Hepatocyte (in vitro differentiated cells): Measurements from ENCODE around the gene CYTH2. TPM values are rescaled to one million over a fixed set of nuclear protein-coding genes. Genes with fewer than 3 reads are reported as not detected.
"Not testable (repeated sequence)": the region's sequence is repeated elsewhere in the genome, so short reads cannot be mapped to it uniquely, and the experiment has no call there.

Experiments
- DNase-seq: peaks from one replicate; pipeline ENCODE4 v3.0.0-alpha.2; 2016; ENCODE audit warnings: low spot score
- H2AFZ ChIP-seq: fragments of 200-600 bp; sonication (generic); 2 replicates; pipeline ENCODE4 v1.6.0; 2016; ENCODE audit warnings: antibody characterized with exemption, mild to moderate bottlenecking
- H3K27ac ChIP-seq: fragments of 200-600 bp; sonication (generic); 2 replicates; pipeline ENCODE4 v1.5.1; 2016; ENCODE audit warnings: mild to moderate bottlenecking
- H3K27me3 ChIP-seq: fragments of 200-600 bp; sonication (generic); 2 replicates; pipeline ENCODE4 v1.6.1; 2016
- H3K36me3 ChIP-seq: fragments of 200-600 bp; sonication (generic); replicated peaks from 2 replicates; pipeline ENCODE4 v1.5.1; 2016; ENCODE audit warnings: low read depth; ENCODE audit not compliant: insufficient read depth
- H3K4me1 ChIP-seq: fragments of 200-600 bp; sonication (generic); 2 replicates; pipeline ENCODE4 v1.5.1; 2016; ENCODE audit warnings: mild to moderate bottlenecking, moderate library complexity; ENCODE audit not compliant: insufficient read depth
- H3K4me2 ChIP-seq: fragments of 200-600 bp; sonication (generic); 2 replicates; pipeline ENCODE4 v1.6.0; 2016
- H3K4me3 ChIP-seq: fragments of 200-600 bp; sonication (generic); 2 replicates; pipeline ENCODE4 v1.5.1; 2016; ENCODE audit warnings: mild to moderate bottlenecking
- H3K79me2 ChIP-seq: fragments of 200-600 bp; sonication (generic); 2 replicates; pipeline ENCODE4 v1.6.0; 2017; ENCODE audit warnings: mild to moderate bottlenecking
- H3K9me2 ChIP-seq: fragments of 200-600 bp; sonication (generic); replicated peaks from 2 replicates; pipeline ENCODE4 v1.6.0; 2017; ENCODE audit warnings: mild to moderate bottlenecking; ENCODE audit not compliant: insufficient read depth
- H3K9me3 ChIP-seq: fragments of 200-600 bp; sonication (generic); 2 replicates; pipeline ENCODE4 v1.5.1; 2016; ENCODE audit warnings: low read depth, mild to moderate bottlenecking
- H4K20me1 ChIP-seq: fragments of 200-600 bp; sonication (generic); 2 replicates; pipeline ENCODE4 v1.6.0; 2016; ENCODE audit warnings: mild to moderate bottlenecking; ENCODE audit not compliant: insufficient read depth, poor library complexity, severe bottlenecking
- CTCF ChIP-seq: fragments of 200-600 bp; sonication (generic); IDR thresholded peaks from 2 replicates; pipeline ENCODE4 v1.5.1; 2016; ENCODE audit warnings: antibody characterized with exemption, mild to moderate bottlenecking; ENCODE audit not compliant: poor library complexity
- EZH2 ChIP-seq: fragments of 200-600 bp; sonication (generic); IDR thresholded peaks from 2 replicates; pipeline ENCODE4 v1.6.1; 2016; ENCODE audit warnings: antibody characterized with exemption, mild to moderate bottlenecking, borderline replicate concordance
- EZH2phosphoT487 ChIP-seq: fragments of 200-600 bp; sonication (generic); IDR thresholded peaks from one replicate; pipeline ENCODE4 v1.6.1; 2018; ENCODE audit warnings: antibody characterized with exemption, mild to moderate bottlenecking, low read depth, moderate library complexity; ENCODE audit not compliant: unreplicated experiment, severe bottlenecking
- WGBS: methylation state at CpG from one replicate; pipeline ENCODE4 v1.1.6; 2016; ENCODE audit warnings: low lambda C conversion rate; ENCODE audit errors: missing lambda C conversion rate; 5-methylcytosine and 5-hydroxymethylcytosine counted together
- polyA plus RNA-seq: library from polyadenylated mRNA; unstranded; fragments of >200 nt; fragmentation: Nextera tagmentation; extraction: Ambion mirVana; gene quantifications from 2 replicates; pipeline ENCODE4 v1.2.1, GENCODE V29; 2016
- total RNA-seq: library from RNA; depleted of rRNA; stranded (reverse); fragments of >200 nt; gene quantifications from 2 replicates; pipeline ENCODE4 v1.2.3, GENCODE V29; 2014

CYTH2 gene
- total and polyA plus RNA-seq, 2 experiments from 2014 or later: 63.1 to 80.1 TPM

GRCh38 chr19:48516536-48516935 is 47.4 kb downstream of the CYTH2 start:
- Histone ChIP-seq H3K4me1 (no peaks in the 10 kb centered on the region), H3K4me2 (no peak overlapping the region), H3K27ac (no peak overlapping the region), H4K20me1 (no peaks in the 10 kb centered on the region), H3K79me2 (no peaks in the 10 kb centered on the region), H3K4me3 (no peak overlapping the region), H2AFZ (no peak overlapping the region), H3K9me3 (no peaks in the 10 kb centered on the region), H3K9me2 (no peaks in the 10 kb centered on the region), H3K36me3 (no peaks in the 10 kb centered on the region), H3K27me3 (peaks cover 12% of the 10 kb centered on the region)
- TF ChIP-seq EZH2 (no peak), EZH2phosphoT487 (no peak), CTCF (no peak)
- DNase-seq: no peak
- 84% methylated on average over 8 of the region's 8 CpGs for WGBS

DNA sequence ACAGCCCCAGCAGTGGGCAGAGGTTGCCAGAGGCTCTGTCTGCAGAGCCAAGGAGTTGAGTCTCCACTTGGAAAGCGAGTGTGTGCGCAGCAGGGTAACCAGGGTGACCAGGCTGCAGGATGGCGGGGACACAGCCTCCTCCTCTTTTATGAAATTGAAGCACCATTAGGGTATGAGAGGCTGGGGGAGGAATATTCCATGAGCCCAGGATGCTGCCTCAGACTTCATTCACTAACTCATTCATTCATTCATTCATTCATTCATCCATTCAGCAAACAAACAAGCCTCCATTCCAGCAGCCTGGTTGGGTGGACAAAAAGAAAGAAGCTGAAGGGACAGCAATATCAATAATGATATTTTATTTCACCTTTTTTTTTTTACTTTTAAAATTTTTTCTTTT is 49.0 kb downstream of the CYTH2 start:
- no peaks in the 10 kb centered on the region for H3K27me3 ChIP-seq
- H3K36me3 ChIP-seq: no peaks in the 10 kb centered on the region
- no peak overlapping the region for H2AFZ ChIP-seq
- no peak overlapping the region for H3K4me2 ChIP-seq
- no peaks in the 10 kb centered on the region for H3K9me2 ChIP-seq
- 83% methylated on average over 3 of the region's 3 CpGs for WGBS
- H4K20me1 ChIP-seq: no peaks in the 10 kb centered on the region
- no peak overlapping the region for H3K27ac ChIP-seq
- H3K4me1 ChIP-seq: no peaks in the 10 kb centered on the region
- no peak for TF ChIP-seq CTCF
- TF ChIP-seq EZH2: no peak
- no peak for TF ChIP-seq EZH2phosphoT487
- no peaks in the 10 kb centered on the region for H3K79me2 ChIP-seq
- H3K4me3 ChIP-seq: no peak overlapping the region
- DNase-seq: no peak
- no peaks in the 10 kb centered on the region for H3K9me3 ChIP-seq

- not testable (repeated sequence) for H3K27ac ChIP-seq, H2AFZ ChIP-seq, DNase-seq, H3K79me2 ChIP-seq, H3K9me3 ChIP-seq, H3K4me3 ChIP-seq, H3K36me3 ChIP-seq, H3K27me3 ChIP-seq, H4K20me1 ChIP-seq, H3K4me1 ChIP-seq, H3K9me2 ChIP-seq, H3K4me2 ChIP-seq
- 82% methylated on average over 4 of the region's 4 CpGs for WGBS
Observed at GRCh38 chr19:48519426-48519825, 50.3 kb downstream of the CYTH2 start.

- WGBS: 82% methylated on average over 4 of the region's 4 CpGs
- Histone ChIP-seq H3K79me2 (no peaks in the 10 kb centered on the region), H3K4me2 (no peak overlapping the region), H3K36me3 (no peaks in the 10 kb centered on the region), H3K4me3 (no peak overlapping the region), H3K4me1 (no peaks in the 10 kb centered on the region), H4K20me1 (no peaks in the 10 kb centered on the region), H3K27me3 (no peaks in the 10 kb centered on the region), H3K27ac (no peak overlapping the region), H2AFZ (no peak overlapping the region), H3K9me2 (no peaks in the 10 kb centered on the region), H3K9me3 (no peaks in the 10 kb centered on the region)
- TF ChIP-seq CTCF (no peak), EZH2 (no peak), EZH2phosphoT487 (no peak)
- no peak for DNase-seq
Observed at GRCh38 chr19:48520134-48520533, 51.0 kb downstream of the CYTH2 start.
